HG03039 (cell line): Measurements from ENCODE around the gene CTNNA3.

ENCODE experiments used
- ATAC-seq: cut with Tn5 transposase; IDR thresholded peaks from one replicate; pipeline ENCODE4 v1.9.1; 2021; ENCODE audit warnings: mild to moderate bottlenecking, moderate library complexity; ENCODE audit not compliant: unreplicated experiment

Gene CTNNA3

DNA sequence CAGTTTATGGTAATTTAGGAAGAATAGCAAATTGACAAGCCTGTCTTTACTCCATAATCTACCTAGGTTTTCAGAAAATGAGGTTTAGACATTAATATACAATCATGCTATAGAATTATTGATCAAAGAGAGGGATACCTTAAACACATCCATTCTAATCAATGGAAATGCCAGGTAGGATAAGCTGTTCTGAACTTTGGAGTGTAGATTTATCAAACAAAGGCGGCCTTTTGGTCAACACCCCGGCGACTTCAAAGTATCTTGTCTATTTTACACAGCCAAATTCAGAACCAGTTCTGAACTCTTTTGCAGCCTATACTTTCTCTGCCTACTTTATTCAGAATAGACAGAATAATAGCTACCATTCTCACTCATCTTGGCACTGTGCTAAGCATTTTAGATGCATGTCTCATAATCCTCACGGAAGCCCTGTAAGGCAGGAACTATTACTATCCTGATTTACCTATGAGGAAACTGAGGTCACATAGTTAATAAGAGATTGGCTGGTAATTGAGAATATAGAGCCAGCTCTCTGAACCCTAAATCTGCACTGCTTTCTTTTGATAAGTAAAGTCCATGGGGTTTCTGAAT, 1412.0 kb downstream of the CTNNA3 start:
- no peak for ATAC-seq

DNA sequence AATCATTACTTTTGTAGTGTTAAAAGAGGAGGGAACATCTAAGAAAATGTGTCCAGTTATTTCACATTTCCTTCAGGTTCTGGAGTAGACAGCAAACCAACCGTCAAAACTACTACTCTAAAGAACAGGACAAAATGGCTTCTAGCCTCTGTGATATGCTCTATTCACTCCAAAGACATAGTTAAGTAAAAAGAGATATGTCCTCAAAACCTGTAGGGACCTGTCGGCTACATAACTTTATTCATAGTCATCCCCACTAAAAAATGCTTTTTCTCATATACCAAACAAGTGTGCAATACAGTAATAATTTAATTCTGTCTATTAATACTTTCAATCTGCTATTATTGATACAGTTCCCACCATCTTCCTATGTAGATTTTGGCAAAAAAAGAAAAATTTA, 1412.9 kb downstream of the CTNNA3 start:
- ATAC-seq, result no peak

DNA sequence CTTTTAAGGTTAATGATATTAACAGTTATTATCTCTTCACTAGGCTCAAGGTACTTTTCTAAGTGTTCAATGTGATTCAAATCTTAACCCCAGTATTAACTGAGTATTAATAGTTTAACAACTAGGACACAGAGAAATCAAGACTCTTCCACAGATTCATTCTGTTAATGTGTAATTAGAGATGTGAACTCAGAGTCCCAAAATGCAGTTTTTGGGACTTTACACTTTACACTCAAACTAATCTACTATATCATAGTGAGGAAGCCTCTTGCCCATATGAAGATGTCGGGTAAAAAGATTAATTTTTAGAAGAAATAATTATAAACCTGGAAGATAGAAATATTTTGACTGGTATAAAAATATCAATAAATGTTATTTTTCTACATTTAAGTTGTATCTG, 1414.7 kb downstream of the CTNNA3 start:
- ATAC-seq, result no peak

DNA sequence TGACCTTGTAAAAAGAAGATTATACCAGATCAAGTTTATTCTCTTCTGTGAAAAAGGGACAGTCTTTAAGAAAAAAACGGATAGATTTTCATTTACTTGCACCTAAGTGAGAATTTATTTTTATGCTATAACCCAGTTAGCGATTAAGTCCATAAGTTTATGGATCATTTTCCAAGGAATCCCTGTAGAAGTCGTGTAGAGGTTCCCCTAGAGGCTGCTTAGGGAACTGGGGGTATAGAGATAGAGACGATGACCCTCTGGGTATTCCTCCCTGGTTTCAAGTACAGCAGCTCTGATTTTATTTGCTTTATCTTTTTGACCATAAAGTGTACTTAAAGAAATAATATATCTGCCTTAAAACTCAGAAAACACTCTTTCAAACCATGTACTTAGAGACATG, 1418.5 kb downstream of the CTNNA3 start:
- no peak for ATAC-seq

DNA sequence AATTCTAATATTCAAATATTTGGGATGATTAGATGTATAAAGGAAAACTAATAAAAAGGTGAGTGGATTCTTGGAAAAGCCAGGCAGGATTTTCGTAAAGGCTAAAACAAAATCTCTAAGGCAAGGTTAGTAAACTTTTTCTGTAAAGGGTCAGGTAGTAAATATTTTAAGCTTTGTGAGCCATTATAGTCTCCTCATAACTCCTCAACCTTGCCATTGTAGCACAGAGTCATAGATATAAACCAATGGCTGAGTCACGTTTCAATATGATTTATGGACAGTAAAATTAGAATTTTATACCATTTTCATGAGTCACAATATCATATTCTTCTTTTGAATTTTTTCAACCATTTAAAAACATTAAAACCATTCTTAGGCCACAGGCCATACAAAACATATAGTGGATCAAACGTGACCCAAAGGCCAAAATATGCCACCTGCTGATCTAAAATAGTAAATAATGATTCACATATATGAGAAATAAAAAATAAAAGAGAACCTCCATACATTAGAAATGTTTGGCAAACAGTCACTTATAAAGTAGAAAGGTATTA, 1422.0 kb downstream of the CTNNA3 start:
- no peak for ATAC-seq

DNA sequence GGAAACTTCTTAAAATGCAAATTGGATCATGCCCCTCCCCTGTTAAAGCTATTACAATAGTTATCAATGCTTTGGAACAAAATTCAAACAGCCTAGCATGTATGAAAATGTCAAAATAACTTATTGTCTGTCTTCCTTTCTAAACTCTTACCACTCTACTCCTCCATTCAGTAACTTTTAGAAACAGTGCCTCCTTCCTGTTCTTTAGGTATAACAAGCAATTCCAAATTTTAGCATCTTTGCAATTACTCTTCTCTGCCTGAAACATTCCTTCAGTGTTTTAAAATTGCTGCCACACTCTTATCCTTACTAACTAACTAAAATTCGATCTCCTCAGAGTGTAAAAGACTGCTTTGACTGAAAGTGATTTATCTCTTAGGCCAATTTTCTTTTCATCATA, 1430.6 kb downstream of the CTNNA3 start:
- no peak for ATAC-seq

DNA sequence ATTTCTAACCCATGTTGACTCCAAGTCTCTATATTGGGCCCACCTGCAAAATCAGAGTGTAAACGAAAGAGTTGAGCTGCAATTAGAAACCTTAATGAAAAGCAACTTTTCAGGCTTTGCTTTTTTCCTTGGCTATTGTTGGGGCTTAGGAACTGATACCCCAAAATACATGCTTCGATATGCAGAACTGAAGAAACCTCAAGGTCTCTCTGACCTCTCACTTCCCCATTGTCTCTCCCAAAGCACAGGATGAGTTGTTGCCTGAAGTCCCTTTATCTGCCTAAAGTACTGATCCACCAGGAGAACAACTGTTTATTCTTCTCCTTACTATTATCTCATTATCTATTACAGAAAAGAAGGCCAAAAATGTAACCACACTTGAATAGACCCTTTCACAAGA, 1436.2 kb downstream of the CTNNA3 start:
- ATAC-seq, result peak; percentile 57

DNA sequence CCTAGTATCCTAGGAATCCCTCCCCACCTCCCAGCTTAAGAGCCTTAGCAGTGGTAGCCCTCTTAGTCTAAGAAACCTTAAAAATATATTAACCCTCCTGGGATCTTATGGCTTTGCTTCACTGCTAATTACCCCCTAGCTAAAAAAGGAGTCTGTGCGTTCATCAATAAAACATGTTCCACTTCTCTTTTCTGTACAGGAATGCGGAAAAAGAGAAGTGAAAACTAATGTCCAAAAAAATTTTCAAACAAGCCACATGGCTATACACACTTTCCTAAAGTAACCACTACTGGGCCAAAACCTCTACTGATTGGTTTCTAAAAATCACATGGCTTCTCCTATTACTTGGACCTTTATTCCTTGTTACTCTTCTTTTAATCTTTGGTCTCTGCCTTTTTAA, 1437.3 kb downstream of the CTNNA3 start:
- no peak for ATAC-seq

DNA sequence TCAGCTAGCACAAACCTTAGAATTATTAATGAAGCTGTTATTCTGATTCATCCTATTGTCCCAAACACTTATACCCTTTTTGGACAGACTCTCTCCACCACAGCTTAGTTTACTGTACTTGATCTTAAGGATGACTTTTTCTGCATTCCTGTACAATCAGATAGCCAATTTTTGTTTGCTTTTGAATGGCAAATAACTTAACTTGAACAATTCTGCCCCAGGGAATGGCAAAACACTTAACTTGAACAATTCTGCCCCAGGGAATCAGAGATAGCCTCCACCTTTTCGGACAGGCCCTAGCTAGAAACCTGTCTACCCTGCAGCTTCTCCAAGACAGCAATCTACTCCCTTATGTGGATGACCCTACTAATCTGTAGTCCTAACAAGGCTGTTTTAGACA, 1438.2 kb downstream of the CTNNA3 start:
- no peak for ATAC-seq

DNA sequence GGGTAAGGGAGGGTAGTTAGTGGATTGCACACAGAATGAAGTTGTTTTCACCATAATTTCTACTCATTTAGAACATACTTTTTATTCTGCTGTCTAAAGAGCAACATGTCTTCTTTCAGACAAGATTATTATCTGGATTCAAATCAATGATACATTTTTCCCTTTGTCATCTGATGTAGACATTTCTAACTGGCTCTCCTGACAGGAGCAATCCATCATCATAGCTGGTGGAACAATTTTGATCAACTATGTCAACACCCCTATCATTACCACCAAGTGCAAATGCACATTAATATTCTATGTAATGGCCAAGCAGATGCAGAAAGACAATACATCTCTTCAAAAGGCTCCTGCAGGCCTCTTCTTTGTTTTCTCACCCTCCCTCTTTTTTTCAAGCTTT, 1443.0 kb downstream of the CTNNA3 start:
- no peak for ATAC-seq

DNA sequence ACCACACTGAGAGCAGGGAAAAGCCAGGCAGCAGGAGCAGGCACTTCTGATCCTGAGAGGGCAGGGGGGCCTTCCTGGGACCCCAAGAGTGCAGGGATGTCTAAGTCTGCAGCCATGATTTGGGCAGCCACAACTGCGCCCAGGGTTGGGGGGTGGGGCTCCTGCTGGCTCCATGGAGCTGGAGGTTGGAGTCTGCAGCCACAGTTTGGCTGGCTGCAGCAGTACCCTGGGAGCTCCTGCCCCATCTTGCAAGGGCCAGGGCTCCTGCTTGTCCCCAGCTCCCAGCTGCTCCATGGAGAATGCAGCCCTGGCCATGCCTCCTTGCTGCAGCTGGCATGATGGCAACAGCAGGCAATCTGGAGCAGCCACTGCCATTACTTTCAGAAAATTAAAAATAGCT, 1449.8 kb downstream of the CTNNA3 start:
- ATAC-seq, result no peak

DNA sequence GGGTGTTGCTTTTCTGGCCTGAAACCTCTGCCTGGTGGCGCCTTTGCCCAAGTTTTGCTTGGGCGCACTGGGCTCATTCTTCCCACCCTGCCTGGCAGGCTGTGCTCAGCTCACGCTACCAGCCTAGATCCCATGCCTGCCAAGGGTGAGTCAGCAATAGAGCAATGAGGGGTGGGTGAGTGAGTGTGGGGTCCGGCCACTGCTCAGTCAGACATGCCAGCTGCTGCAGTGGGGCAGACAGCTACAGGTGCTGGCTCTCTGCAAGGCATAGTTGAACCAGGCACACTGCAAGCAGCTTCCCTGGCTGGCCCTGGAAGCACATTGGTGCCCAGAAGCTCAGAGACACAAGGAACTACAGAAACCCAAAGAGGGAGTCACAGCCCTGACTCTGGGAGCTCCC, 1451.0 kb downstream of the CTNNA3 start:
- no peak for ATAC-seq

DNA sequence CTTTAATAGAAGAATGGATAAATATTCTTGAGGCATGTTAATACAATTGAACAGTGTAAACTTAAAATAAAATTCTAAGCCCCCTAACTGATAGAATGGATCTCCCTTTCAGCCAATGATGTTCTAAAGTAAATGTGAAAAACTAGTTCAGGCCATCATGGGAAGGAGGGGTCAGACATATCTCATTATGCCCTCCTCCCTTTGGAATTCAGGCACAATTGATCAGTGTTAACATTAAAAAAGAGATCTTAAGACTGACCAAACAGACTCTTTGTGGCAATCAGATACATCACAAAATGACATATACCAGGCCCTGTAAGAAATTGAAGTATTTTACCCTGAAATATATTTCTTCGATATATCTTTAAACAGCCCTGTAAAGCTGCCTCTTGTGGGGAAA, 1453.1 kb downstream of the CTNNA3 start:
- ATAC-seq, result no peak

DNA sequence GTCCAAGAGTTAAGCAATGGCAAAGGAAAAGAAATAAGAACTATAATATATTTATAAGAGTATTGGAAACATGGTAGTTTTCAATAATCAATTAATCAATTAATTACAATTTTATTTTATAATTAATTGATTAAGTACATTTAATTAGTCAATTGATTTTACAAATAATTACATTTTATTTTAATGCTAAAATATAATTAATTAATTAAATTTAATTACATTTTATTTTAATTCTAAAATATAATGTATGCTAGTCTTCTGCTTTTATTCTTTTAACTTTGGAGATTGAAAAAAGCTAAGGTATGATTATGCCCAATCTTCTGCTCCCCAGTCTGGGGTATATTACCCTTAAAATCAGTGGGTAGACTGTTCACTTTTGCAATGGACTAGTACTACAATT, 1456.9 kb downstream of the CTNNA3 start:
- no peak for ATAC-seq

DNA sequence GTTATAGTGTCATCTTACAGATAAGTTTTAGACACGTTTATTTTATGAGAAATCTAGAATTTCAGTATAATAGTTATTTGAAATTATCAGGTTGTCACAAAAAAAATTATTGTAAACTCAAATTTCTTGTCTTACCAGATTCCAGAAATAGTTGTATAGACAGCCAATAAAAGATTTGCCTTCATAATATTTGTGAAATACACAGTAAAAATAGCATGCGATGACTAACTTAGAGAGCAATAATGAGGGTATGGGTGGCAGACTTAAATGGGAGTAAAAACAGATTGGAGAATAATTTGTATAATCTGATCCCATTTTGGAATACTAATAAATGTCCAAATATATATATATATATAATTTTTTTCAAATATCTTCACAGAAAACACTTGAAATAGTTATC, 1457.7 kb downstream of the CTNNA3 start:
- ATAC-seq, result no peak

DNA sequence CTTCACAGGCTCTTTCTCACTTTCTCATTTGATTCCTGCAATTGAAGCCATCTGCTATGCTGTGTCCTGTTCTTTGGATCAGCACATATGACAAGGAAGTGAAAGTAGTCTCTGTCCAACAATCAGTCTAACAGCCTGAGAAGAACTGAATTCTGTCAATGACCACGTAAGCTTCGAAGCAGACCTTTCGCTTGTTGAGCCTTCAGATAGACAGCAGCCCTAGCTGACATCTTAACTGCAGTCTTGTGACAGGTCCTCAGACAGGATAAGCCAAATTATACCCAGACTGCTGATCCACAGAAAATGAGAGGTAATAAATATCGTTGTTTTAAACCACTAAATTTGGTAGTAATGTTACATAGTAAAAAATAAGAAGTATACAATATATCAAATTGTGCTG, 1461.1 kb downstream of the CTNNA3 start:
- no peak for ATAC-seq

DNA sequence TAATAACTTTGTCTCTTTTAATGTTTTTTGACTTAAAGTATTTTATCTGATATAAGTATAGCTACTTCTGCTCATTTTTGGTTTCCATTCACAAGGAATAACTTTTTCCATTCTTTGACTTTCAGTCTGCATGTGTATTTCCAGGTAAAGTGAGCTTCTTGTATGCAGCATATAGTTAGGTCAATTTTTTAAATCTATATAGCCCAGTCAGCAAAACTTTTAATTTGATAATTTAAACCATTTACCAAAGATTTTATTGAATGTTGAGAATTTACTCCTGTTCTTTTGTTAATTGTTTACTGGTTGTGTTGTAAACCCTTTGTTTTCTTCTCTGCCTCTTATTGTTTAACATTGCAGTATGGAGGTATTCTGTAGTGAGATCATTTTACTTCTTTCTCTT, 1467.1 kb downstream of the CTNNA3 start:
- ATAC-seq, result no peak

DNA sequence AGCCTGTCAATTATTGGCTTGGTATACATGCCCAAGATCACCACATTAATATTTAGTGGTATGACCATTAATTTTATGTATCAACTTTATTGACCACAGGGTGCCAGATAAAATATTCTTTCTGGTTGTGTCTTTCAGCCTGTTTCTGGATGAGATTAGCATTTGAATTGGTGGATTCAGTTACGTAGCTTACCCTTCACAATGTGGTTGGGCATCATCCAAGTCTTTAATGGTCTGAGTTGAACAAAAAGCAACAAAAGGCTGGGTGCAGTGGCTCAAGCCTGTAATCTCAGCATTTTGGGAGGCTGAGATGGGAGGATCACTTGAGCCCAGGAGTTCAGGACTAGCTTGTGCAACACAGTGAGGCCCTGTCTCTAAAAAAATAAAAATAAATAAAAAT, 1472.3 kb downstream of the CTNNA3 start:
- no peak for ATAC-seq

DNA sequence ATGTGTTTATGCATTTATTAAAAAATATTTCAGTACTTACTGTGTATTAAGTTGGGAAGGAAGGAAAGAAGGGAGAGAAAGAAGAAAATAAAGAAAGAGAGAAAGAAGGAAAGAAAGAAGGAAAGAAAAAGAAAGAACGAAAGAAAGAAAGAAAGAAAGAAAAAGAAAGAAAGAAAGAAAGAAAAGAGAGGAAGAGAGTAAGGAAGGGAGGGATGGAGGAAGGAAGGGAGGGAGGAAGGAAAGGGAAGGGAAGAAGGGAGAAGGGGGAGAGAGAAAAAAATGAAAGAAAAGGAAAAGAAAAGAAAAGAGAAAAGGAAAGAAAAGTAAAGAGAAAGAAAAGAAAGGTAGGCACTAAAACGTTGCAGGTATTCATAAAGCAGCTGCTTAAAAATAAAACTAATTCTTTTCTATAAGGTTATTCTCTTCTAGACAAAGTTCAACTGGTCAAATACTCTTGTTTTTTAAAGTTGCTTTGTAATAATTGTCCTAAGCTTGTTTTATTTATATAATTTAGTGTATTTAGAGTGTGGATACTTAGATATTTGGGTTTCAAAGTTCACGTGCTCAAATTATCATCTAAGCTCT, 1473.4 kb downstream of the CTNNA3 start:
- no peak for ATAC-seq

DNA sequence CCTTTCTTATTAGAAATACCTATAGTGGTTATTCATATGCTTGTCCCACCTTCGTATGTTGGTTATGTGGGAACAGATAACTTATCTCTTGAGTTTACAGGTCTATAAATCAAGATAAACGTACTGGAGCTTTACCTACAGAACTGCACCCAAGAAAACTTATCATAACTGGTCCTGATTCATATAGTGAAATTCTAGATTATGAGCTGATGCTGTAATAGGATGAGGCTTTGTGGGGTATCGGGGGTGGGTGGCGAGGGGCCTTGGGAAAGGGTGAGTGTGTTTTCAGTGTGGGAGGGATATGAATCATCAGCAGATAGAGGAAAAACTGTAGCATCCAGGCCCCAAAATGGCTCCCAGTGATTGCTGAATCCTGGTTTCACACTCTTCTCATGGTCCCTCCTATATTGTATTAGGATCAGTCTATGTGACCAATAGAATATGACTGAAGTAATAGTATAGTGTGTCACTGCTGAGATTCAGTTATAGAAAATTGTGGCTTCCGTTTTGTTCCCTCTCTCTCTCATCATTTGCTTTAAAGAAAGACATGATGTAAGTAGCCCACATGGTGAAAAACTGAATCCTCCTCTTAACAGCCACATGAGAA, 1476.9 kb downstream of the CTNNA3 start:
- no peak for ATAC-seq

DNA sequence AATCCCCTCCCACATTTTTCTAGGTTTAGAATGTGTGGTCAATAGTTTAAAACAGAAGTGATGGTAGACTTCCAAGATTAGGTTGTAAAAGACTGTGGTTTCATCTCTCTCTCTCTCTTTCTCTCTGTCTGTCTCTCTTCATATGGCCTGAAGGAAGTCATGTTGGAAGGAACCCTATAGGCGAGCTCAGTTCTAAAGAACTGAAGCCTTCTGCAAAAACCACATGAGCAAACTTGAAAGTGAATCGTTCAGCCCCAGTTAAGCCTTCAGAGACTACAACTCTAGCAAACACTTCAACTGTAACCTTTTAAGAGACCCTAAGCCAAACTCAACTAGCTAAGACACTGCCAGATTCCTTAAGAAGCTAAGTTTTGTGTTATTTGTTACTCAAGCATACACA, 1477.7 kb downstream of the CTNNA3 start:
- no peak for ATAC-seq

DNA sequence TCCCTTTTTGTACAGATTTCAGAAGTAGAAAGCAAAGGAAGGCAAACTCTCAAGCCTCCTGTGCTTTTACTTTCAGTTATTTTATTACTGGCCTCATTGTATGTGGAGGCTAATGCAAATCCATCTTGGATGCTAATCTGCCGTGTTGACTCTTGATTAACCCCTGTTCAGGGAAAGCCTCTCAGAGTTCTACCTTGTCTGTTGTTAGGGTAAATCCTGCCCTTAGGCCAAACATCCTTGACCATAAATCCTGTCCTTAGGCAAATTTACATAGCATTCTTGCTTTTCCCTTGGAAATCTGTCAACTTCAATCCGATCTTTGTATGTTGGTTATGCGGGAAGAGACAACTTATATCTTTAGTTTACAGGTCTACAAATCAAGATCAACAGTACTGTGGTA, 1480.1 kb downstream of the CTNNA3 start:
- ATAC-seq, result no peak
